ENCODE results near the gene PCNX4.

DNA sequence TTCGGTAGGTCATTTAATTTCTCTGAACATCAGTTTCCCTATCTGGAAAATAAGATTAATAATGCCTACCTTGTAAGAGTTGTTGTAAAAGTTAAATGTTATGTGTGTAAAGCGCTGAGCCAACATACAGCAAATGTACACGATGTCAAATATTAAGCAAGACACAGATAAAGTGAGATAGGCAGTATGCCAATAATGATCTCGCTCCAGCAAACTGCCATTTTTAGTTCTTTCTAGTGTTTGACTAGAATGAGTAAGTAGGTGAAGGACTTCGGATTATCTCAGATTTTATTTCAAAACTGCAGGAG, 72.6 kb downstream of the PCNX4 start:
- TF ChIP-seq, protein P1, sequence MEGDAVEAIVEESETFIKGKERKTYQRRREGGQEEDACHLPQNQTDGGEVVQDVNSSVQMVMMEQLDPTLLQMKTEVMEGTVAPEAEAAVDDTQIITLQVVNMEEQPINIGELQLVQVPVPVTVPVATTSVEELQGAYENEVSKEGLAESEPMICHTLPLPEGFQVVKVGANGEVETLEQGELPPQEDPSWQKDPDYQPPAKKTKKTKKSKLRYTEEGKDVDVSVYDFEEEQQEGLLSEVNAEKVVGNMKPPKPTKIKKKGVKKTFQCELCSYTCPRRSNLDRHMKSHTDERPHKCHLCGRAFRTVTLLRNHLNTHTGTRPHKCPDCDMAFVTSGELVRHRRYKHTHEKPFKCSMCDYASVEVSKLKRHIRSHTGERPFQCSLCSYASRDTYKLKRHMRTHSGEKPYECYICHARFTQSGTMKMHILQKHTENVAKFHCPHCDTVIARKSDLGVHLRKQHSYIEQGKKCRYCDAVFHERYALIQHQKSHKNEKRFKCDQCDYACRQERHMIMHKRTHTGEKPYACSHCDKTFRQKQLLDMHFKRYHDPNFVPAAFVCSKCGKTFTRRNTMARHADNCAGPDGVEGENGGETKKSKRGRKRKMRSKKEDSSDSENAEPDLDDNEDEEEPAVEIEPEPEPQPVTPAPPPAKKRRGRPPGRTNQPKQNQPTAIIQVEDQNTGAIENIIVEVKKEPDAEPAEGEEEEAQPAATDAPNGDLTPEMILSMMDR (IDR thresholded peaks at IDR 0.05): no peak
- no peak for TF ChIP-seq POLR2A (IDR thresholded peaks at IDR 0.05)

Data from breast epithelium (tissue), 3 donors.